Fibroblast of villous mesenchyme (primary cell): ENCODE results near the gene CAMK2D. TPM values are rescaled to one million over a fixed set of nuclear protein-coding genes. Genes with fewer than 3 reads are reported as not detected.
A peak's percentile ranks its signal among the peaks of the same experiment; 100 is the strongest.

ENCODE experiments used
- DNase-seq: peaks from one replicate; pipeline ENCODE4 v3.0.0-alpha.2; 2010; ENCODE audit warnings: low read depth
- H3K4me3 ChIP-seq: 2 replicates; pipeline ENCODE4 v1.5.1; 2011; ENCODE audit warnings: low read depth, mild to moderate bottlenecking, low read length
- CTCF ChIP-seq: IDR thresholded peaks from 2 replicates; pipeline ENCODE4 v1.5.1; 2012; ENCODE audit warnings: low read depth, mild to moderate bottlenecking, low read length; ENCODE audit not compliant: insufficient read depth
- total RNA-seq: library from RNA; depleted of rRNA; stranded (reverse); fragments of >200 nt; gene quantifications from 2 replicates; pipeline ENCODE4 v1.2.3, GENCODE V29; 2012

The CAMK2D gene
- total RNA-seq, 1 donor = 161 TPM

- H3K4me3 ChIP-seq = no peak overlapping the region
- DNase-seq = no peak
- TF ChIP-seq CTCF = no peak
These were observed 123.5 kb downstream of the CAMK2D start for GRCh38 chr4:113637823-113638561.

- no peak overlapping the region for H3K4me3 ChIP-seq
- TF ChIP-seq CTCF = no peak
- peak; percentile 33 for DNase-seq
These were observed 124.2 kb downstream of the CAMK2D start for GRCh38 chr4:113637363-113637762.

GRCh38 chr4:113636877-113637276 is 124.7 kb downstream of the CAMK2D start:
- DNase-seq = peak; percentile 66
- H3K4me3 ChIP-seq = no peak overlapping the region
- TF ChIP-seq CTCF = no peak

- H3K4me3 ChIP-seq = no peak overlapping the region
- no peak for DNase-seq
- TF ChIP-seq CTCF = no peak
These were observed 125.1 kb downstream of the CAMK2D start for GRCh38 chr4:113636438-113636818.

GRCh38 chr4:113635739-113636437 is 125.7 kb downstream of the CAMK2D start:
- no peak overlapping the region for H3K4me3 ChIP-seq
- TF ChIP-seq CTCF = no peak
- DNase-seq = peak; percentile 30

GRCh38 chr4:113634081-113634969 is 127.2 kb downstream of the CAMK2D start:
- no peak for DNase-seq
- no peak for TF ChIP-seq CTCF
- H3K4me3 ChIP-seq = no peak overlapping the region
